IMR-90 (cell line): ENCODE results near the gene IL20. TPM values are rescaled to one million over a fixed set of nuclear protein-coding genes. Genes with fewer than 3 reads are reported as not detected.

ENCODE experiments used
- ATAC-seq: fragments of 200-7000 bp; cut with Tn5 transposase; 2 replicates; pipeline ENCODE4 v1.9.1; 2020; ENCODE audit warnings: low read depth, mild to moderate bottlenecking, moderate library complexity
- BruUV-seq: library from RNA; stranded (reverse); fragments of 400-500 nt; replicated peaks from 2 replicates; lab custom pipeline; 2021; lab: Mats Ljungman, UMichigan
- CTCF ChIA-PET: fragments of 300-600 bp; formaldehyde crosslinking; extraction: SDS; loops from one replicate; lab custom pipeline; 2021; ENCODE audit warnings: antibody characterized with exemption; lab: Yijun Ruan, JAX
- POLR2A ChIA-PET: fragments of 300-600 bp; sonication (Branson Sonifier 250); formaldehyde crosslinking; loops from one replicate; lab custom pipeline; 2022; ENCODE audit warnings: antibody characterized with exemption; ENCODE audit not compliant: unreplicated experiment; lab: Charles Lee
- DNase-seq: peaks from one replicate; pipeline ENCODE4 v3.0.0; 2013
- H2AFZ ChIP-seq: replicated peaks from 2 replicates; pipeline ENCODE3; 2013; ENCODE audit warnings: low read length, mild to moderate bottlenecking; ENCODE audit not compliant: poor library complexity
- H2AK5ac ChIP-seq: 2 replicates; pipeline ENCODE4 v1.6.1; 2013; ENCODE audit warnings: low read depth, low read length, inconsistent platforms
- H2AK9ac ChIP-seq: replicated peaks from 2 replicates; pipeline ENCODE3; 2013; ENCODE audit warnings: mild to moderate bottlenecking, low read depth, low read length, moderate library complexity; ENCODE audit not compliant: poor library complexity
- H2BK120ac ChIP-seq: 2 replicates; pipeline ENCODE4 v1.6.1; 2013; ENCODE audit warnings: low read depth, low read length, inconsistent platforms
- H2BK15ac ChIP-seq: 3 replicates; pipeline ENCODE4 v1.6.1; 2013; ENCODE audit warnings: low read depth, low read length, inconsistent platforms
- H2BK20ac ChIP-seq: 2 replicates; pipeline ENCODE4 v1.6.1; 2013; ENCODE audit warnings: low read depth, mild to moderate bottlenecking, inconsistent platforms, low read length, moderate library complexity
- H2BK5ac ChIP-seq: 2 replicates; pipeline ENCODE4 v1.6.1; 2013; ENCODE audit warnings: mild to moderate bottlenecking, low read depth, low read length, inconsistent platforms; ENCODE audit not compliant: poor library complexity, severe bottlenecking
- H3K14ac ChIP-seq: replicated peaks from 2 replicates; pipeline ENCODE4 v1.6.1; 2013; ENCODE audit warnings: low read depth, low read length, inconsistent platforms
- H3K18ac ChIP-seq: 2 replicates; pipeline ENCODE4 v1.6.1; 2013; ENCODE audit warnings: low read depth, low read length, control low read depth
- H3K23ac ChIP-seq: 2 replicates; pipeline ENCODE4 v1.6.1; 2013; ENCODE audit warnings: low read depth, low read length, inconsistent platforms
- H3K27ac ChIP-seq: 2 replicates; pipeline ENCODE4 v1.5.1; 2013; ENCODE audit warnings: mild to moderate bottlenecking, control low read depth, low read length; ENCODE audit not compliant: insufficient read depth
- H3K27me3 ChIP-seq: 2 replicates; pipeline ENCODE4 v1.6.1; 2013; ENCODE audit warnings: low read length; ENCODE audit not compliant: control insufficient read depth, insufficient read depth
- H3K36me3 ChIP-seq: 2 replicates; pipeline ENCODE4 v1.6.1; 2013; ENCODE audit warnings: low read length, mixed read lengths; ENCODE audit not compliant: control insufficient read depth, insufficient read depth
- H3K4ac ChIP-seq: 2 replicates; pipeline ENCODE4 v1.6.1; 2013; ENCODE audit warnings: low read depth, low read length, inconsistent platforms
- H3K4me1 ChIP-seq: 2 replicates; pipeline ENCODE4 v1.6.1; 2013; ENCODE audit warnings: low read length, mixed read lengths; ENCODE audit not compliant: control insufficient read depth, insufficient read depth
- H3K4me2 ChIP-seq: 2 replicates; pipeline ENCODE4 v1.6.1; 2013; ENCODE audit warnings: low read depth, mild to moderate bottlenecking, control low read depth, low read length, moderate library complexity
- H3K4me3 ChIP-seq: 2 replicates; pipeline ENCODE4 v1.5.1; 2013; ENCODE audit warnings: low read depth, mild to moderate bottlenecking, control low read depth, low read length, moderate library complexity; ENCODE audit not compliant: insufficient read depth
- H3K56ac ChIP-seq: 2 replicates; pipeline ENCODE4 v1.6.1; 2013; ENCODE audit warnings: low read length, inconsistent platforms; ENCODE audit not compliant: insufficient read depth; ENCODE audit errors: extremely low read depth
- H3K79me1 ChIP-seq, 2 experiments: 2 replicates each; pipeline ENCODE4 v1.6.1; 2013; ENCODE audit warnings: low read length in 2 of 2, inconsistent platforms in 1 of 2, low read depth in 1 of 2
- H3K9ac ChIP-seq: 2 replicates; pipeline ENCODE4 v1.6.1; 2013; ENCODE audit warnings: low read depth, low read length, control low read depth
- H3K9me1 ChIP-seq: 2 replicates; pipeline ENCODE4 v1.6.1; 2013; ENCODE audit warnings: low read length, inconsistent platforms; ENCODE audit not compliant: insufficient read depth
- H3K9me3 ChIP-seq: 2 replicates; pipeline ENCODE4 v1.6.1; 2013; ENCODE audit warnings: low read length; ENCODE audit not compliant: control insufficient read depth, insufficient read depth
- H4K20me1 ChIP-seq: 2 replicates; pipeline ENCODE4 v1.6.1; 2013; ENCODE audit warnings: low read length, inconsistent platforms; ENCODE audit not compliant: insufficient read depth
- H4K5ac ChIP-seq: 2 replicates; pipeline ENCODE4 v1.6.1; 2013; ENCODE audit warnings: mild to moderate bottlenecking, low read depth, low read length, control low read depth
- H4K8ac ChIP-seq, 2 experiments: 2 replicates each; pipeline ENCODE4 v1.6.1; 2013; ENCODE audit warnings: low read depth in 2 of 2, low read length in 2 of 2, control low read depth in 1 of 2, inconsistent platforms in 1 of 2
- H4K91ac ChIP-seq: 2 replicates; pipeline ENCODE4 v1.6.1; 2013; ENCODE audit warnings: low read depth, low read length, inconsistent platforms; ENCODE audit not compliant: insufficient read depth
- BHLHE40 ChIP-seq: fragments of 150-350 bp; IDR thresholded peaks from 2 replicates; pipeline ENCODE4 v1.6.1; 2016; ENCODE audit warnings: mild to moderate bottlenecking, low read depth, low read length
- CEBPB ChIP-seq: IDR thresholded peaks from 2 replicates; pipeline ENCODE4 v1.6.1; 2012; ENCODE audit warnings: low read depth, low read length, improper control_type of control experiment
- CHD1 ChIP-seq: IDR thresholded peaks from 2 replicates; pipeline ENCODE4 v1.6.1; 2012; ENCODE audit warnings: low read depth, low read length, improper control_type of control experiment
- ELK1 ChIP-seq: fragments of 150-350 bp; IDR thresholded peaks from 2 replicates; pipeline ENCODE4 v1.6.1; 2016; ENCODE audit warnings: low read depth, mild to moderate bottlenecking, low read length, moderate library complexity, borderline replicate concordance
- FOS ChIP-seq: fragments of 150-350 bp; IDR thresholded peaks from 2 replicates; pipeline ENCODE4 v1.6.1; 2016; ENCODE audit warnings: low read depth, low read length
- MAFK ChIP-seq: IDR thresholded peaks from 2 replicates; pipeline ENCODE4 v1.6.1; 2012; ENCODE audit warnings: low read depth, low read length, improper control_type of control experiment
- MAZ ChIP-seq: IDR thresholded peaks from 2 replicates; pipeline ENCODE4 v1.6.1; 2012; ENCODE audit warnings: low read depth, mild to moderate bottlenecking, low read length, improper control_type of control experiment, moderate library complexity, borderline replicate concordance
- MXI1 ChIP-seq: IDR thresholded peaks from 2 replicates; pipeline ENCODE4 v1.6.1; 2012; ENCODE audit warnings: low read depth, mild to moderate bottlenecking, low read length, moderate library complexity, borderline replicate concordance
- NFE2L2 ChIP-seq: fragments of 150-350 bp; IDR thresholded peaks from 2 replicates; pipeline ENCODE4 v1.6.1; 2016; ENCODE audit warnings: low read depth, mild to moderate bottlenecking, low read length
- POLR2A ChIP-seq: IDR thresholded peaks from 2 replicates; pipeline ENCODE4 v1.6.1; 2012; ENCODE audit warnings: mild to moderate bottlenecking, low read depth, low read length
- RAD21 ChIP-seq: IDR thresholded peaks from 2 replicates; pipeline ENCODE4 v1.6.1; 2012; ENCODE audit warnings: low read length, improper control_type of control experiment
- RCOR1 ChIP-seq: IDR thresholded peaks from 2 replicates; pipeline ENCODE4 v1.6.1; 2012; ENCODE audit warnings: mild to moderate bottlenecking, low read length, improper control_type of control experiment; ENCODE audit not compliant: insufficient replicate concordance
- RFX5 ChIP-seq: IDR thresholded peaks from 2 replicates; pipeline ENCODE4 v1.8.0; 2012; ENCODE audit warnings: low read depth, mild to moderate bottlenecking, low read length, moderate library complexity
- SMC3 ChIP-seq: fragments of 150-350 bp; IDR thresholded peaks from 2 replicates; pipeline ENCODE4 v1.6.1; 2016; ENCODE audit warnings: low read depth, mild to moderate bottlenecking, antibody characterized with exemption, low read length, moderate library complexity
- WGBS, 2 experiments: methylation state at CpG; one replicate each; pipeline versions ENCODE4 v1.1.5 to v1.1.7; 2013; ENCODE audit warnings: missing lambda C conversion rate in 2 of 2; ENCODE audit not compliant: insufficient read length in 1 of 2; ENCODE audit errors: extremely low coverage in 2 of 2; 5-methylcytosine and 5-hydroxymethylcytosine counted together
- dilution Hi-C: fragments of 300-500 bp; cut with HindIII; formaldehyde crosslinking; loops from one replicate; pipeline ENCODE4 v1.14.3; 2018; ENCODE audit warnings: low sequenced_read_pairs; ENCODE audit not compliant: unreplicated experiment
- in situ Hi-C: fragments of 300-500 bp; cut with MboI; formaldehyde crosslinking; loops from 3 replicates; pipeline ENCODE4 v1.14.3; 2019; ENCODE audit warnings: low sequenced_read_pairs, inconsistent platforms, mixed read lengths
- intact Hi-C: fragments of 100-400 bp; cut with micrococcal nuclease; formaldehyde crosslinking; loops from 2 replicates; pipeline ENCODE4 v1.10.0; 2022
- polyA plus RNA-seq, 3 experiments: library from polyadenylated mRNA; depleted of rRNA; stranded (reverse); fragments of >200 nt; gene quantifications; 2 replicates each; pipeline ENCODE4 v1.2.3, GENCODE V29; 2012; ENCODE audit warnings: low replicate concordance in 1 of 3
- total RNA-seq: library from RNA; depleted of rRNA; stranded (reverse); fragments of >200 nt; gene quantifications from 2 replicates; pipeline ENCODE4 v1.2.3, GENCODE V29; 2012
- TF ChIP-seq, protein P1 (sequence below): conservative IDR thresholded peaks from 2 replicates; pipeline ENCODE4 v1.5.1; 2012; ENCODE audit warnings: mild to moderate bottlenecking, low read depth, low read length, improper control_type of control experiment
- TF ChIP-seq, protein P2 (sequence below): fragments of 150-350 bp; IDR thresholded peaks from 2 replicates; pipeline ENCODE4 v1.6.1; 2017; ENCODE audit warnings: mild to moderate bottlenecking, antibody characterized with exemption, low read length, low read depth

The IL20 gene
- total and polyA plus RNA-seq, 2 of the 4 experiments (the other 2 are of a cell fraction), result not detected

DNA sequence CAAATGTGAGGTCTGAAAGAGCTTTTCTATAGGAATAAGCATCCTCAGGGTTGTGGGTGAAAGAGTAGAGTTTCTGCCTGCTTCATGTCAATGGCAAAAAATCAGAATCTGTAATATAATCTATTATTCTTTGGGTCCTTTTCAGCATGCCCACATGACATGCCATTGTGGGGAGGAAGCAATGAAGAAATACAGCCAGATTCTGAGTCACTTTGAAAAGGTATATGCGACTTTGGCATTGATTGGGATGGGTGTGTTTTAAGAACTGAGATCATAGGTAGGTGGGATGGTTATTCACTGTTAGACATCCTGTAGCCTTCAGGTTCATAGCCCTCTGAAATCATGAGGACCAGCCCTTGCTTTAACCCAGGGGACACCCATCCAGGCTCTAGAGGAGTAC, 1.8 kb downstream of the IL20 start:
- Histone ChIP-seq H3K4me2 (no peak overlapping the region), H3K27ac (no peak overlapping the region), H3K27me3 (peaks cover 3% of the 10 kb centered on the region; the same call in 1 of the 2 replicates), H4K20me1 (no peaks in the 10 kb centered on the region), H2AFZ (no peak overlapping the region), H3K18ac (no peak overlapping the region), H4K5ac (no peak overlapping the region), H2BK120ac (0 out of 2 replicates have a peak overlapping the region, but pooled peaks have one; percentile 10), H2BK15ac (peak overlapping the region; percentile 76; the same call in 1 of the 3 replicates), H2BK20ac (no peak overlapping the region), H3K4me1 (peaks cover 6% of the 10 kb centered on the region), H4K91ac (no peak overlapping the region), H3K9me1 (peaks cover 12% of the 10 kb centered on the region), H3K79me1 (no peaks in the 10 kb centered on the region), H3K4me3 (no peak overlapping the region), H2BK5ac (no peak overlapping the region), H3K23ac (no peak overlapping the region), H3K36me3 (no peaks in the 10 kb centered on the region), H3K56ac (no peak overlapping the region), H4K8ac (no peak overlapping the region), H3K9me3 (no peaks in the 10 kb centered on the region; the same call in 1 of the 2 replicates), H3K4ac (peak overlapping the region; percentile 51; the same call in 1 of the 2 replicates), H2AK5ac (peak overlapping the region; percentile 51; the same call in 1 of the 2 replicates), H3K9ac (no peak overlapping the region), H2AK9ac (no peak overlapping the region), H3K14ac (no peak overlapping the region)
- DNase-seq (no peak), ATAC-seq (no peak)
- TF ChIP-seq BHLHE40, result no peak
- no peak for TF ChIP-seq MAZ
- TF ChIP-seq, protein P1, sequence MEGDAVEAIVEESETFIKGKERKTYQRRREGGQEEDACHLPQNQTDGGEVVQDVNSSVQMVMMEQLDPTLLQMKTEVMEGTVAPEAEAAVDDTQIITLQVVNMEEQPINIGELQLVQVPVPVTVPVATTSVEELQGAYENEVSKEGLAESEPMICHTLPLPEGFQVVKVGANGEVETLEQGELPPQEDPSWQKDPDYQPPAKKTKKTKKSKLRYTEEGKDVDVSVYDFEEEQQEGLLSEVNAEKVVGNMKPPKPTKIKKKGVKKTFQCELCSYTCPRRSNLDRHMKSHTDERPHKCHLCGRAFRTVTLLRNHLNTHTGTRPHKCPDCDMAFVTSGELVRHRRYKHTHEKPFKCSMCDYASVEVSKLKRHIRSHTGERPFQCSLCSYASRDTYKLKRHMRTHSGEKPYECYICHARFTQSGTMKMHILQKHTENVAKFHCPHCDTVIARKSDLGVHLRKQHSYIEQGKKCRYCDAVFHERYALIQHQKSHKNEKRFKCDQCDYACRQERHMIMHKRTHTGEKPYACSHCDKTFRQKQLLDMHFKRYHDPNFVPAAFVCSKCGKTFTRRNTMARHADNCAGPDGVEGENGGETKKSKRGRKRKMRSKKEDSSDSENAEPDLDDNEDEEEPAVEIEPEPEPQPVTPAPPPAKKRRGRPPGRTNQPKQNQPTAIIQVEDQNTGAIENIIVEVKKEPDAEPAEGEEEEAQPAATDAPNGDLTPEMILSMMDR, result no peak
- TF ChIP-seq CHD1, result no peak
- TF ChIP-seq MAFK, result no peak
- TF ChIP-seq FOS, result no peak
- TF ChIP-seq RFX5, result no peak
- no peak for TF ChIP-seq SMC3
- TF ChIP-seq RCOR1, result no peak
- no peak for TF ChIP-seq RAD21
- TF ChIP-seq MXI1, result no peak
- no peak for TF ChIP-seq NFE2L2
- no peak for TF ChIP-seq CEBPB
- TF ChIP-seq, protein P2, sequence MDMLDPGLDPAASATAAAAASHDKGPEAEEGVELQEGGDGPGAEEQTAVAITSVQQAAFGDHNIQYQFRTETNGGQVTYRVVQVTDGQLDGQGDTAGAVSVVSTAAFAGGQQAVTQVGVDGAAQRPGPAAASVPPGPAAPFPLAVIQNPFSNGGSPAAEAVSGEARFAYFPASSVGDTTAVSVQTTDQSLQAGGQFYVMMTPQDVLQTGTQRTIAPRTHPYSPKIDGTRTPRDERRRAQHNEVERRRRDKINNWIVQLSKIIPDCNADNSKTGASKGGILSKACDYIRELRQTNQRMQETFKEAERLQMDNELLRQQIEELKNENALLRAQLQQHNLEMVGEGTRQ, result no peak
- TF ChIP-seq ELK1, result no peak
- no peak for TF ChIP-seq POLR2A
- dilution Hi-C loops (no loop called here), intact Hi-C loops (no loop called here), in situ Hi-C loops (no loop called here)
- WGBS, 2 experiments, result 100% methylated on average over 1 of the region's 1 CpG; no CpG with 5 or more reads in 1 of the 2 experiments
- POLR2A ChIA-PET, result no interaction called here
- CTCF ChIA-PET, result no interaction called here
- no TSS peak for BruUV-seq
